Measurements from ENCODE around the gene MATCAP1. TPM values are rescaled to one million over a fixed set of nuclear protein-coding genes. Genes with fewer than 3 reads are reported as not detected.

The MATCAP1 gene
- total RNA-seq, 1 donor from 2014 or later: 14.2 TPM

- peaks cover 2% of the 10 kb centered on the region for H3K36me3 ChIP-seq
- no peak overlapping the region for H3K4me3 ChIP-seq
- H3K9me3 ChIP-seq (replicated peaks): no peaks in the 10 kb centered on the region
- H3K4me1 ChIP-seq: peaks cover 57% of the 10 kb centered on the region
- TF ChIP-seq, protein P1, sequence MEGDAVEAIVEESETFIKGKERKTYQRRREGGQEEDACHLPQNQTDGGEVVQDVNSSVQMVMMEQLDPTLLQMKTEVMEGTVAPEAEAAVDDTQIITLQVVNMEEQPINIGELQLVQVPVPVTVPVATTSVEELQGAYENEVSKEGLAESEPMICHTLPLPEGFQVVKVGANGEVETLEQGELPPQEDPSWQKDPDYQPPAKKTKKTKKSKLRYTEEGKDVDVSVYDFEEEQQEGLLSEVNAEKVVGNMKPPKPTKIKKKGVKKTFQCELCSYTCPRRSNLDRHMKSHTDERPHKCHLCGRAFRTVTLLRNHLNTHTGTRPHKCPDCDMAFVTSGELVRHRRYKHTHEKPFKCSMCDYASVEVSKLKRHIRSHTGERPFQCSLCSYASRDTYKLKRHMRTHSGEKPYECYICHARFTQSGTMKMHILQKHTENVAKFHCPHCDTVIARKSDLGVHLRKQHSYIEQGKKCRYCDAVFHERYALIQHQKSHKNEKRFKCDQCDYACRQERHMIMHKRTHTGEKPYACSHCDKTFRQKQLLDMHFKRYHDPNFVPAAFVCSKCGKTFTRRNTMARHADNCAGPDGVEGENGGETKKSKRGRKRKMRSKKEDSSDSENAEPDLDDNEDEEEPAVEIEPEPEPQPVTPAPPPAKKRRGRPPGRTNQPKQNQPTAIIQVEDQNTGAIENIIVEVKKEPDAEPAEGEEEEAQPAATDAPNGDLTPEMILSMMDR (IDR thresholded peaks at IDR 0.05; ENCODE audit: borderline replicate concordance): no peak
- intact Hi-C loops (cut with micrococcal nuclease): no loop called here
- DNase-seq: no peak
- H3K27ac ChIP-seq (replicated peaks): no peak overlapping the region
- no peaks in the 10 kb centered on the region for H3K27me3 ChIP-seq (ENCODE audit: low read depth)
Observed at GRCh38 chr16:67188798-67189197, 5.0 kb upstream of the MATCAP1 start.

GRCh38 chr16:67188323-67188722 lies 4.6 kb upstream of the MATCAP1 start:
- no peaks in the 10 kb centered on the region for H3K36me3 ChIP-seq
- intact Hi-C loops (cut with micrococcal nuclease): no loop called here
- H3K4me3 ChIP-seq: no peak overlapping the region
- no peak overlapping the region for H3K27ac ChIP-seq (replicated peaks)
- H3K4me1 ChIP-seq: peaks cover 53% of the 10 kb centered on the region
- DNase-seq: no peak
- TF ChIP-seq, protein P1 (IDR thresholded peaks at IDR 0.05; ENCODE audit: borderline replicate concordance): no peak
- no peaks in the 10 kb centered on the region for H3K27me3 ChIP-seq (ENCODE audit: low read depth)
- H3K9me3 ChIP-seq (replicated peaks): no peaks in the 10 kb centered on the region

DNA sequence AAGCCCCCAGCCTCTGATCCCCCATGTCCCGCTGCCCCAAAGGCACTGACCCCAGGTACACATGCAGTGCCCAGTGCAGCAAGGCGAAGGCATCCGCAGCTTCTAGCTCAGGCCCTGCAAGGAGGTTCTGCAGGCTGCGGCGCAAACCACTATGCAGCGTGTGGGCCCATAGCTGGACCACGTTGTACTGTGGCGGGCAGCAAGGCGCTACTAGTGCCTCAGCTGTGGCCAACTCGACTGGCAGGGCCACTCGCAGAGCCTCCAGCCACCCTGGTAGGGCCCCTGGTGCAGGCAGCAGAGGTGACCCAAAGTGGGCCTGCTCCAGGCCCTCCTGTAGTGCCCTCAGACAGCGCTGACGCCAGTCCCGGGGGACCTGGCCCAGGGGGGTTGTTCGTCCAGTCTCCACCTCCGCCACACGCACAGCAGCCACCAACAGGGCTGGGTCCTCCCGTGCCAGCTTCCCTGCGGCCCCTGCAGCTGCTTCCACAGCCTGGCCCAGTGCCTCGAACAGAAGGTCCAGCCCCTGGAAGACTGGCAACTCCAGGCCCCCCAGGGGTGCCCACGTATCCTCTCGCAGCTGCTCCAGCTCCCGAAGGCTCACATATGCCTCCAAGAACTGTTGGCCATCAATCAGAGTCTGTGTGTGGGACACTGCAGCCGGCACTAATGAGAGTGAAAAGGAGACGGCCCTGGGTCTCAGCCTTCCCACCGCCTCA lies 3.6 kb upstream of the MATCAP1 start:
- no peaks in the 10 kb centered on the region for H3K36me3 ChIP-seq
- H3K9me3 ChIP-seq (replicated peaks): no peaks in the 10 kb centered on the region
- DNase-seq: no peak
- H3K27me3 ChIP-seq (ENCODE audit: low read depth): no peaks in the 10 kb centered on the region
- peaks cover 53% of the 10 kb centered on the region for H3K4me1 ChIP-seq
- intact Hi-C loops (cut with micrococcal nuclease): no loop called here
- no peak overlapping the region for H3K4me3 ChIP-seq
- TF ChIP-seq, protein P1 (IDR thresholded peaks at IDR 0.05; ENCODE audit: borderline replicate concordance): no peak
- no peak overlapping the region for H3K27ac ChIP-seq (replicated peaks)

- Histone ChIP-seq H3K4me3 (no peak overlapping the region), H3K4me1 (peaks cover 46% of the 10 kb centered on the region), H3K27me3 (ENCODE audit: low read depth) (no peaks in the 10 kb centered on the region), H3K27ac (replicated peaks) (no peak overlapping the region), H3K9me3 (replicated peaks) (no peaks in the 10 kb centered on the region), H3K36me3 (no peaks in the 10 kb centered on the region)
- TF ChIP-seq, protein P1 (IDR thresholded peaks at IDR 0.05; ENCODE audit: borderline replicate concordance): no peak
- no peak for DNase-seq
- intact Hi-C loops (cut with micrococcal nuclease): no loop called here
Observed at GRCh38 chr16:67186550-67186950, 2.8 kb upstream of the MATCAP1 start.

DNA sequence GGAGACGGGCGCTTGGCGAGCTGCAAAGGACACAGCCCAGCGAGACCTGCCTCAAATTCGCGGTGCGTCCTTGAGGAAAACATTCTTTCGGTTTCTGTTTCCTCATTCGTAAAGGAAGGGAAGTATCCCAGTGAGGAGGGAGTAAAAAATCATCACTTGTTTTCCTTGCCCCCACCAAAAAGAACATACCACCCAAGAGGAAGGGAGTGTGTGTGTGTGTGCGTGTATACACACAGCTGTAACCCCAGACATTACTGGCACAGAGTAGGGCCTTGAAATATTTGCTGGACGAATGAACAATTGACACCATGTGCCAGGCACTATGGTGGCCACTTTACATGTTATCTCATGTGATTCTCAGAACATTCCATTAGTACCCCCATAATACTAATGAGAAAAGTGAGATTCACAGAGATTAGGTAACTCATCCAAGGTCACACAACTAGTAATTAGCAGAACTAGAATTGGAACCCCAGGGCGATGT lies 1.9 kb upstream of the MATCAP1 start:
- H3K4me3 ChIP-seq: peak overlapping the region; percentile 75
- no peaks in the 10 kb centered on the region for H3K27me3 ChIP-seq (ENCODE audit: low read depth)
- peaks cover 38% of the 10 kb centered on the region for H3K4me1 ChIP-seq
- no peak for DNase-seq
- no peaks in the 10 kb centered on the region for H3K9me3 ChIP-seq (replicated peaks)
- H3K27ac ChIP-seq (replicated peaks): peak overlapping the region; percentile 97
- intact Hi-C loops (cut with micrococcal nuclease): no loop called here
- TF ChIP-seq, protein P1 (IDR thresholded peaks at IDR 0.05; ENCODE audit: borderline replicate concordance): no peak
- H3K36me3 ChIP-seq: no peaks in the 10 kb centered on the region
